HCT116 (cell line): ENCODE results near the gene LRP4.

Source experiments
- POLR2A ChIP-seq: IDR thresholded peaks from 2 replicates; pipeline ENCODE4 v1.7.0; 2011; ENCODE audit warnings: borderline replicate concordance; ENCODE audit not compliant: insufficient read depth, insufficient read length; ENCODE audit errors: extremely low read depth
- TF ChIP-seq, protein P1 (sequence below), 3 experiments: fragments of 200-600 bp in 1 of 3; sonication (generic) in 1 of 3; IDR thresholded peaks in 2 of 3; conservative IDR thresholded peaks in 1 of 3; 2 replicates each; pipeline ENCODE4 v1.5.1; 2012 to 2017; ENCODE audit warnings: low read depth in 2 of 3, low read length in 2 of 3, antibody characterized with exemption in 1 of 3, borderline replicate concordance in 1 of 3, control low read depth in 1 of 3, mild to moderate bottlenecking in 1 of 3, mixed read lengths in 1 of 3, mixed run types in 1 of 3, moderate library complexity in 1 of 3; ENCODE audit not compliant: insufficient read depth in 1 of 3

DNA sequence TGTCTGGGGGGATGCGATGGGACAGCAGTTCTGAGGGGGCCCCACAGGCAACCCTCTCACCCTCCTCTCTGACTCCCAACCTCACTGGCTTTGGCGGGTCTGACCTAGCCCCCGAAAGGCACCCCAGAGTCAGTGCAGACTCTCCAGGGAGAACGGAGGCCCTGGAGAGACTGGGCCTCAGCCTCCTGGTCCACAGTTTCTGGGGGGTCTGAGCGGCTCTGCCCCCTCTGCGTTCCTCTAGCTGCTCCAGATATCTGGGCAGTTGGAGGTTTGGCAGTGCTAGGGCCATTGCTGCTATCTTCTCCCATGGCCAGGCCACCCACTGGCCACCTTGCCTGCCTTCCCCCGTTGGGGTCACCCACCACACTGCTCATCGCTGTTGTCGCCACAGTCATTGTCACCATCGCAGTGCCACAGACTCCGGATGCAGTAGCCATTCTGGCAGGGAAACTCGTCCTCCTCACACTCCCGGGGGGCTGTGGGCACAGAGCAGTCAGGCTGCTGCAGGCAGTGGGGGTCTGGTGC is 18.8 kb downstream of the LRP4 start:
- TF ChIP-seq, protein P1, sequence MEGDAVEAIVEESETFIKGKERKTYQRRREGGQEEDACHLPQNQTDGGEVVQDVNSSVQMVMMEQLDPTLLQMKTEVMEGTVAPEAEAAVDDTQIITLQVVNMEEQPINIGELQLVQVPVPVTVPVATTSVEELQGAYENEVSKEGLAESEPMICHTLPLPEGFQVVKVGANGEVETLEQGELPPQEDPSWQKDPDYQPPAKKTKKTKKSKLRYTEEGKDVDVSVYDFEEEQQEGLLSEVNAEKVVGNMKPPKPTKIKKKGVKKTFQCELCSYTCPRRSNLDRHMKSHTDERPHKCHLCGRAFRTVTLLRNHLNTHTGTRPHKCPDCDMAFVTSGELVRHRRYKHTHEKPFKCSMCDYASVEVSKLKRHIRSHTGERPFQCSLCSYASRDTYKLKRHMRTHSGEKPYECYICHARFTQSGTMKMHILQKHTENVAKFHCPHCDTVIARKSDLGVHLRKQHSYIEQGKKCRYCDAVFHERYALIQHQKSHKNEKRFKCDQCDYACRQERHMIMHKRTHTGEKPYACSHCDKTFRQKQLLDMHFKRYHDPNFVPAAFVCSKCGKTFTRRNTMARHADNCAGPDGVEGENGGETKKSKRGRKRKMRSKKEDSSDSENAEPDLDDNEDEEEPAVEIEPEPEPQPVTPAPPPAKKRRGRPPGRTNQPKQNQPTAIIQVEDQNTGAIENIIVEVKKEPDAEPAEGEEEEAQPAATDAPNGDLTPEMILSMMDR (IDR thresholded peaks at IDR 0.05 in 2 of 3, conservative IDR thresholded peaks at IDR 0.05 in 1 of 3; ENCODE audit: borderline replicate concordance in 1 of 3, insufficient read depth in 1 of 3, low read depth in 2 of 3, low read length in 2 of 3): no peak
- TF ChIP-seq POLR2A: no peak
